Immature natural killer cell (primary cell): ENCODE measurements around the gene FAM81A. TPM values are rescaled to one million over a fixed set of nuclear protein-coding genes. Genes with fewer than 3 reads are reported as not detected.

Experiments used
- DNase-seq, 3 donors: peaks; one replicate each; pipeline ENCODE4 v3.0.0; 2022; ENCODE audit warnings: mixed read lengths in 1 of 3
- H3K27ac Mint-ChIP-seq, 6 donors: one replicate each; pipeline ENCODE4 v1.8.0; 2020; ENCODE audit warnings: mixed read lengths in 6 of 6, mild to moderate bottlenecking in 5 of 6, inconsistent platforms in 4 of 6, moderate library complexity in 3 of 6
- H3K27me3 Mint-ChIP-seq, 3 donors: one replicate each; pipeline ENCODE4 v1.8.0; 2020 to 2021; ENCODE audit warnings: low read depth in 3 of 3, mild to moderate bottlenecking in 3 of 3, mixed read lengths in 3 of 3, moderate library complexity in 3 of 3, inconsistent platforms in 1 of 3
- H3K36me3 Mint-ChIP-seq, 3 donors: one replicate each; pipeline ENCODE4 v1.8.0; 2020; ENCODE audit warnings: mixed read lengths in 3 of 3, inconsistent platforms in 2 of 3, mild to moderate bottlenecking in 2 of 3
- H3K4me1 Mint-ChIP-seq, 2 donors: one replicate each; pipeline ENCODE4 v1.8.0; 2020; ENCODE audit warnings: inconsistent platforms in 2 of 2, mild to moderate bottlenecking in 2 of 2, mixed read lengths in 2 of 2, moderate library complexity in 1 of 2
- H3K4me3 Mint-ChIP-seq, 5 donors: one replicate each; pipeline ENCODE4 v1.8.0; 2020; ENCODE audit warnings: mild to moderate bottlenecking in 5 of 5, mixed read lengths in 5 of 5, inconsistent platforms in 3 of 5, moderate library complexity in 3 of 5
- H3K9me3 Mint-ChIP-seq, 6 donors: one replicate each; pipeline ENCODE4 v1.8.0; 2020; ENCODE audit warnings: mild to moderate bottlenecking in 6 of 6, mixed read lengths in 6 of 6, inconsistent platforms in 4 of 6, moderate library complexity in 3 of 6
- polyA plus RNA-seq, 3 donors: library from polyadenylated mRNA; unstranded; fragments of 300-500 nt; fragmentation: Illumina TruSeq; gene quantifications; one replicate each; pipeline ENCODE4 v1.2.3, GENCODE V29; 2021

The FAM81A gene
- polyA plus RNA-seq, 3 donors from 2014 or later: 0.40 to 0.94 TPM; not detected in 1

- H3K9me3 Mint-ChIP-seq: no peaks in the 10 kb centered on the region
- DNase-seq: no peak
- H3K4me1 Mint-ChIP-seq: no peaks in the 10 kb centered on the region
- no peaks in the 10 kb centered on the region for H3K36me3 Mint-ChIP-seq
- H3K4me3 Mint-ChIP-seq: no peak overlapping the region
- H3K27ac Mint-ChIP-seq: no peak overlapping the region
- peaks cover 3 to 4% (median 4%) of the 10 kb centered on the region in 3 donors for H3K27me3 Mint-ChIP-seq
These were observed 129.3 kb downstream of the FAM81A start for GRCh38 chr15:59567324-59567723.

GRCh38 chr15:59569477-59569876 lies 131.5 kb downstream of the FAM81A start:
- Mint-ChIP-seq H3K27me3 (peaks cover 0 to 4% (median 3%) of the 10 kb centered on the region in 3 donors), H3K4me3 (no peak overlapping the region), H3K4me1 (no peaks in the 10 kb centered on the region), H3K9me3 (no peaks in the 10 kb centered on the region), H3K36me3 (no peaks in the 10 kb centered on the region), H3K27ac (no peak overlapping the region)
- no peak for DNase-seq

GRCh38 chr15:59570315-59570714 lies 132.3 kb downstream of the FAM81A start:
- H3K36me3 Mint-ChIP-seq: no peaks in the 10 kb centered on the region
- H3K4me1 Mint-ChIP-seq: no peaks in the 10 kb centered on the region

GRCh38 chr15:59571606-59572005 lies 133.6 kb downstream of the FAM81A start:
- H3K4me3 Mint-ChIP-seq: no peak overlapping the region
- no peak for DNase-seq
- no peak overlapping the region for H3K27ac Mint-ChIP-seq
- peaks cover 0 to 2% (median 1%) of the 10 kb centered on the region in 3 donors for H3K27me3 Mint-ChIP-seq
- H3K4me1 Mint-ChIP-seq: no peaks in the 10 kb centered on the region
- H3K36me3 Mint-ChIP-seq: no peaks in the 10 kb centered on the region
- H3K9me3 Mint-ChIP-seq: no peaks in the 10 kb centered on the region

More at GRCh38 chr15:59570315-59570714, 132.3 kb downstream of the FAM81A start:
- no peaks in the 10 kb centered on the region for H3K9me3 Mint-ChIP-seq
- H3K27me3 Mint-ChIP-seq: peaks cover 0 to 5% (median 1%) of the 10 kb centered on the region in 3 donors
- H3K27ac Mint-ChIP-seq: no peak overlapping the region
- no peak for DNase-seq
- H3K4me3 Mint-ChIP-seq: no peak overlapping the region

Other genes starting within 250 kb of the FAM81A start
- gene LDHAL6B, start 231.3 kb upstream of the FAM81A start, polyA plus RNA-seq: not detected
- gene MYO1E, start 65.3 kb upstream of the FAM81A start, polyA plus RNA-seq: 10 to 100 TPM in 1 of 3 donors, 1 to 10 TPM in 2; 4.7 to 15.4 (median 7.1) TPM
- not detected for gene GCNT3, start 173.6 kb downstream of the FAM81A start, polyA plus RNA-seq
- 100 to 1,000 TPM; 128 to 211 (median 144) TPM for gene GTF2A2, start 219.3 kb downstream of the FAM81A start, polyA plus RNA-seq